H1 (cell line): Measurements from ENCODE around the gene BTBD9. TPM values are rescaled to one million over a fixed set of nuclear protein-coding genes. Genes with fewer than 3 reads are reported as not detected.

Experiments
- CTCF ChIA-PET: fragments of 300-600 bp; sonication (Branson Sonifier 250); formaldehyde crosslinking; loops from one replicate; lab custom pipeline; 2021; ENCODE audit not compliant: partially characterized antibody; lab: Charles Lee
- POLR2A ChIA-PET: fragments of 300-600 bp; sonication (Branson Sonifier 250); formaldehyde crosslinking; loops from one replicate; lab custom pipeline; 2021; ENCODE audit warnings: inconsistent platforms; ENCODE audit not compliant: partially characterized antibody; lab: Charles Lee
- DNase-seq, 2 experiments: peaks; one replicate each; pipeline versions ENCODE4 v3.0.0 to v3.0.0-alpha.2; 2010 to 2022; ENCODE audit warnings: low spot score in 2 of 2, low read depth in 1 of 2, mixed read lengths in 1 of 2
- FAIRE-seq: peaks from 2 replicates; lab custom pipeline; 2011; peaks lifted over from hg19 to GRCh38; lab: Jason Lieb, UNC
- H2AFZ ChIP-seq: 2 replicates; pipeline ENCODE4 v1.8.1; 2012; ENCODE audit warnings: low read length, inconsistent platforms
- H2AK5ac ChIP-seq: 2 replicates; pipeline ENCODE4 v1.6.1; 2013; ENCODE audit warnings: low read depth, low read length
- H2BK120ac ChIP-seq: replicated peaks from 2 replicates; pipeline ENCODE3; 2013; ENCODE audit warnings: low read depth, low read length, inconsistent platforms
- H2BK12ac ChIP-seq: 2 replicates; pipeline ENCODE4 v1.6.1; 2013; ENCODE audit warnings: low read depth, low read length
- H2BK15ac ChIP-seq: 2 replicates; pipeline ENCODE4 v1.6.1; 2013; ENCODE audit warnings: low read length
- H2BK20ac ChIP-seq: 2 replicates; pipeline ENCODE4 v1.6.1; 2013; ENCODE audit warnings: low read length
- H2BK5ac ChIP-seq: 2 replicates; pipeline ENCODE4 v1.6.1; 2013; ENCODE audit warnings: low read depth, low read length
- H3K14ac ChIP-seq: 2 replicates; pipeline ENCODE4 v1.6.1; 2013; ENCODE audit warnings: inconsistent platforms; ENCODE audit not compliant: insufficient read length
- H3K18ac ChIP-seq: 2 replicates; pipeline ENCODE4 v1.6.1; 2013; ENCODE audit warnings: low read length; ENCODE audit errors: extremely low read depth
- H3K23ac ChIP-seq: 2 replicates; pipeline ENCODE4 v1.6.1; 2013; ENCODE audit warnings: inconsistent platforms; ENCODE audit not compliant: insufficient read length
- H3K23me2 ChIP-seq: 2 replicates; pipeline ENCODE4 v1.6.1; 2013; ENCODE audit warnings: low read depth, low read length
- H3K27ac ChIP-seq: 2 replicates; pipeline ENCODE4 v1.6.1; 2011; ENCODE audit warnings: low read depth, low read length, inconsistent platforms
- H3K27me3 ChIP-seq, 4 experiments: replicated peaks in 1 of 4; 1 replicate in 1 of 4; 2 replicates in 3 of 4; pipeline versions ENCODE4 v1.6.1 to v1.8.1; 2011 to 2013; ENCODE audit warnings: low read length in 3 of 4, mild to moderate bottlenecking in 3 of 4, inconsistent platforms in 2 of 4, mixed read lengths in 2 of 4, moderate library complexity in 1 of 4; ENCODE audit not compliant: control insufficient read depth in 3 of 4, insufficient read depth in 3 of 4; ENCODE audit errors: extremely low read depth in 1 of 4
- H3K36me3 ChIP-seq, 4 experiments: 2 replicates each; pipeline versions ENCODE4 v1.6.1 to v1.8.1; 2011 to 2013; ENCODE audit warnings: mild to moderate bottlenecking in 4 of 4, low read length in 3 of 4, moderate library complexity in 2 of 4, control low read depth in 1 of 4, inconsistent platforms in 1 of 4; ENCODE audit not compliant: insufficient read depth in 4 of 4, control insufficient read depth in 2 of 4
- H3K4ac ChIP-seq: replicated peaks from 2 replicates; pipeline ENCODE3; 2013; ENCODE audit warnings: low read length, low read depth, mixed read lengths, inconsistent platforms; ENCODE audit not compliant: insufficient read length
- H3K4me1 ChIP-seq, 4 experiments: replicated peaks in 1 of 4; 1 replicate in 1 of 4; 2 replicates in 3 of 4; pipeline versions ENCODE4 v1.6.1 to v1.8.1; 2011 to 2013; ENCODE audit warnings: low read length in 3 of 4, inconsistent platforms in 2 of 4, mixed read lengths in 1 of 4; ENCODE audit not compliant: insufficient read depth in 4 of 4, control insufficient read depth in 3 of 4
- H3K4me2 ChIP-seq, 2 experiments: 2 replicates each; pipeline versions ENCODE4 v1.6.1 to v1.8.1; 2011 to 2013; ENCODE audit warnings: low read depth in 2 of 2, low read length in 2 of 2, control low read depth in 1 of 2, inconsistent platforms in 1 of 2, mild to moderate bottlenecking in 1 of 2; ENCODE audit not compliant: insufficient read depth in 1 of 2
- H3K4me3 ChIP-seq, 4 experiments: fragments of 200-600, 300-600 bp in 1 of 4; sonication (generic), shearing (Covaris generic), sonication (Bioruptor Twin) in 1 of 4; 2 replicates each; pipeline versions ENCODE4 v1.5.1 to v1.8.1; 2011 to 2016; ENCODE audit warnings: low read length in 4 of 4, low read depth in 3 of 4, control low read depth in 2 of 4, inconsistent platforms in 2 of 4, mild to moderate bottlenecking in 2 of 4, mixed read lengths in 1 of 4, moderate library complexity in 1 of 4; ENCODE audit not compliant: insufficient read depth in 2 of 4; ENCODE audit errors: extremely low read depth in 1 of 4
- H3K56ac ChIP-seq: replicated peaks from 2 replicates; pipeline ENCODE3; 2013; ENCODE audit warnings: low read depth, mild to moderate bottlenecking, mixed read lengths, low read length, inconsistent platforms; ENCODE audit not compliant: insufficient read length
- H3K79me1 ChIP-seq: 2 replicates; pipeline ENCODE4 v1.6.1; 2013; ENCODE audit warnings: low read depth, low read length, control low read depth
- H3K79me2 ChIP-seq, 2 experiments: 2 replicates each; pipeline versions ENCODE4 v1.6.1 to v1.8.1; 2012 to 2013; ENCODE audit warnings: low read length in 2 of 2, mild to moderate bottlenecking in 2 of 2, inconsistent platforms in 1 of 2; ENCODE audit not compliant: insufficient read depth in 2 of 2, control insufficient read depth in 1 of 2
- H3K9ac ChIP-seq, 4 experiments: replicated peaks in 1 of 4; 1 replicate in 1 of 4; 2 replicates in 3 of 4; pipeline versions ENCODE4 v1.6.1 to v1.8.1; 2011 to 2013; ENCODE audit warnings: low read depth in 3 of 4, low read length in 3 of 4, control low read depth in 2 of 4, mild to moderate bottlenecking in 2 of 4, moderate library complexity in 2 of 4, inconsistent platforms in 1 of 4; ENCODE audit errors: extremely low read depth in 1 of 4
- H3K9me3 ChIP-seq, 2 experiments: 2 replicates each; pipeline versions ENCODE4 v1.6.1 to v1.8.1; 2012 to 2013; ENCODE audit warnings: mild to moderate bottlenecking in 2 of 2, moderate library complexity in 2 of 2, control low read depth in 1 of 2, inconsistent platforms in 1 of 2, low read depth in 1 of 2, low read length in 1 of 2, mixed read lengths in 1 of 2; ENCODE audit not compliant: insufficient read depth in 2 of 2
- H4K20me1 ChIP-seq, 2 experiments: replicated peaks in 1 of 2; 2 replicates each; pipeline versions ENCODE3 to v1.8.1; 2011 to 2013; ENCODE audit warnings: inconsistent platforms in 2 of 2, low read length in 2 of 2, mild to moderate bottlenecking in 1 of 2; ENCODE audit not compliant: insufficient read depth in 2 of 2, control insufficient read depth in 1 of 2
- H4K5ac ChIP-seq: 2 replicates; pipeline ENCODE4 v1.6.1; 2013; ENCODE audit warnings: low read length, low read depth, mixed read lengths, inconsistent platforms; ENCODE audit not compliant: insufficient read length
- H4K8ac ChIP-seq: 2 replicates; pipeline ENCODE4 v1.8.0; 2013; ENCODE audit warnings: mild to moderate bottlenecking, moderate library complexity, low read length, inconsistent platforms; ENCODE audit not compliant: insufficient read depth; ENCODE audit errors: extremely low read depth
- H4K91ac ChIP-seq: replicated peaks from 2 replicates; pipeline ENCODE3; 2013; ENCODE audit warnings: low read length, mixed read lengths, inconsistent platforms; ENCODE audit not compliant: insufficient read length
- GABPA ChIP-seq: IDR thresholded peaks from 2 replicates; pipeline ENCODE4 v1.6.1; 2011; ENCODE audit warnings: mild to moderate bottlenecking, low read length, moderate library complexity, borderline replicate concordance; ENCODE audit not compliant: insufficient read depth
- RBBP5 ChIP-seq: IDR thresholded peaks from 2 replicates; pipeline ENCODE4 v1.7.1; 2012; ENCODE audit warnings: low read depth, mild to moderate bottlenecking, inconsistent platforms, low read length, moderate library complexity, borderline replicate concordance
- RXRA ChIP-seq: IDR thresholded peaks from 2 replicates; pipeline ENCODE4 v1.6.1; 2011; ENCODE audit warnings: low read depth, mild to moderate bottlenecking, low read length, moderate library complexity; ENCODE audit not compliant: insufficient read depth
- SRF ChIP-seq: IDR thresholded peaks from 2 replicates; pipeline ENCODE4 v1.6.1; 2011; ENCODE audit warnings: mild to moderate bottlenecking, low read depth, low read length, moderate library complexity
- YY1 ChIP-seq: IDR thresholded peaks from 2 replicates; pipeline ENCODE4 v1.6.1; 2011; ENCODE audit warnings: low read depth, mild to moderate bottlenecking, low read length
- whole genome bisulfite sequencing, 2 experiments: shearing (Covaris generic) in 1 of 2; methylation state at CpG; one replicate each; pipeline versions ENCODE4 v1.1.6 to v1.1.7; 2013 to 2015; ENCODE audit warnings: low lambda C conversion rate in 2 of 2, mixed read lengths in 2 of 2, inconsistent platforms in 1 of 2, low coverage in 1 of 2, missing lambda C conversion rate in 1 of 2; ENCODE audit not compliant: insufficient replicate concordance in 2 of 2, insufficient coverage in 1 of 2, insufficient read length in 1 of 2; ENCODE audit errors: extremely low coverage in 1 of 2, missing lambda C conversion rate in 1 of 2; 5-methylcytosine and 5-hydroxymethylcytosine counted together
- polyA plus RNA-seq, 7 experiments: library from polyadenylated mRNA; depleted of rRNA in 3 of 7; stranded (reverse) in 5 of 7; unstranded in 2 of 7; fragments of >200 nt in 5 of 7; fragments of 200-250 nt in 2 of 7; gene quantifications; 1 replicate in 5 of 7; 2 replicates in 1 of 7; 4 replicates in 1 of 7; pipeline versions ENCODE4 v1.2.1 to v1.2.3, GENCODE V29; 2011 to 2013; ENCODE audit warnings: missing spikeins in 2 of 7, mixed read lengths in 2 of 7
- total RNA-seq: library from RNA; stranded (reverse); fragmentation: NEBNext Ultra II Directional; extraction: Animal tissue kit (Norgen Biotek cat#: 25700); gene quantifications from 2 replicates; pipeline ENCODE4 v1.2.1, GENCODE V29; 2021

BTBD9 gene
- total and polyA plus RNA-seq, 2 of the 8 experiments (the other 6 are each of a cell fraction or from before 2014, with no cell fraction given) = 0.92 to 4.1 TPM

GRCh38 chr6:38681850-38682249, 42.1 kb upstream of the BTBD9 start:
- Histone ChIP-seq H3K9me3 (no peaks in the 10 kb centered on the region), H3K4me2 (no peak overlapping the region), H3K79me2 (peaks cover 3 to 12% of the 10 kb centered on the region in 2 experiments; a peak in 2 of 4 replicates), H4K91ac (no peak overlapping the region), H2AK5ac (no peak overlapping the region), H3K18ac (no peak overlapping the region), H3K36me3 (peaks cover 7 to 72% (median 30%) of the 10 kb centered on the region in 4 experiments; a peak in 7 of 8 replicates), H3K23me2 (no peaks in the 10 kb centered on the region), H2BK120ac (no peak overlapping the region), H2BK20ac (no peak overlapping the region), H4K5ac (no peak overlapping the region), H4K20me1 (peaks cover 6 to 8% of the 10 kb centered on the region in 2 experiments), H3K9ac (no peak overlapping the region), H3K14ac (no peak overlapping the region), H3K23ac (no peak overlapping the region), H3K4me3 (no peak overlapping the region), H3K27ac (no peak overlapping the region), H3K4ac (no peak overlapping the region), H3K4me1 (no peaks in the 10 kb centered on the region), H4K8ac (no peak overlapping the region), H2BK5ac (no peak overlapping the region), H3K27me3 (no peaks in the 10 kb centered on the region), H3K79me1 (no peaks in the 10 kb centered on the region; the same call in 1 of the 2 replicates), H2BK12ac (no peak overlapping the region), H3K56ac (no peak overlapping the region), H2BK15ac (no peak overlapping the region), H2AFZ (no peak overlapping the region)
- DNase-seq (no peak), FAIRE-seq (no peak)
- CTCF ChIA-PET = interaction anchor here (1.6 kb wide), 1 partner anchor 12 kb away, joined by 3 read pairs; no protein-coding TSS in a partner anchor
- no peak for TF ChIP-seq GABPA
- no peak for TF ChIP-seq SRF
- TF ChIP-seq RXRA = no peak
- TF ChIP-seq RBBP5 = no peak
- no peak for TF ChIP-seq YY1
- POLR2A ChIA-PET = no interaction called here
- WGBS, 2 experiments = 93% methylated on average over 2 of the region's 2 CpGs; no CpG with 5 or more reads in 1 of the 2 experiments
